ENCODE data around the gene NCS1. TPM values are rescaled to one million over a fixed set of nuclear protein-coding genes. Genes with fewer than 3 reads are reported as not detected.

NCS1 gene
- total RNA-seq, 4 donors from 2014 or later, result 100 to 206 (median 122) TPM

DNA sequence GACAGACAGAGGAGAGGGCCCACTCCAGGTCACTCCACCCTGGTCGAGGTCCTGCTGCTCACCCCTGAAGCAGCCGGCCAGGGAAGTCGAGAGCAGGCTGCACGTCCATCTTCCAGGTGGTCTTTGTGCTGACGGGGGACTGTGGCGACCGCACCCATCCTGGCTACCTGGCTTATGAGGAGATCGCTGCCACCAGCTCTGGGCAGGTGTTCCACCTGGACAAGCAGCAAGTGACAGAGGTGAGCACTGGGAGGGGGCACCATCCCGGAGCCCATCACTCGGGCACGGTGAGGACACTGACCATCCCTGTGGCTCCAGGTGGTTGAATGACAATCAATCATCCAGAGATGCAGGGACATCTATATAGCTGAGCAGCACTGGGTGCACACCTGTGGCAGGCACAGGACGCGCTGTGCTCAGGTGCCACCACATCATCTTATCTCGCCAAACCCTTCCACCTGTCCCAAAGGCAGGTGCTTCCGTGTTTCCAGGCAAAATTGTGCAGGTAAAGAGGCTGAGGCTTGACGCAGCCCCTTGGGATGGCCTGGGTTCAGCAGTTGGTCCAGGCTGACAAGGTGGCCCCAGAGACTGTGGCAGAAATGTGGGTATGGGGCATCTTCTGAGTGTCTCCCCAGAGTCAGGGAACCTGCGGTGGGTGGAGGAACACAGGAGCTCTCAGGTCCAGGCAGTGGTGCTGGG is 114.0 kb downstream of the NCS1 start:
- Histone ChIP-seq H3K27me3 (no peaks in the 10 kb centered on the region), H3K9me3 (no peaks in the 10 kb centered on the region), H3K36me3 (peaks cover 0 to 8% (median 4%) of the 10 kb centered on the region in 4 donors), H3K4me1 (peaks cover 33 to 88% (median 79%) of the 10 kb centered on the region in 4 donors), H3K27ac (replicated peaks in 1 of 4) (peak overlapping the region; percentile 2 to 67 (median 45)), H3K4me3 (no peak overlapping the region)
- no peak for TF ChIP-seq POLR2AphosphoS5 (IDR thresholded peaks at IDR 0.05)
- TF ChIP-seq, protein P1, sequence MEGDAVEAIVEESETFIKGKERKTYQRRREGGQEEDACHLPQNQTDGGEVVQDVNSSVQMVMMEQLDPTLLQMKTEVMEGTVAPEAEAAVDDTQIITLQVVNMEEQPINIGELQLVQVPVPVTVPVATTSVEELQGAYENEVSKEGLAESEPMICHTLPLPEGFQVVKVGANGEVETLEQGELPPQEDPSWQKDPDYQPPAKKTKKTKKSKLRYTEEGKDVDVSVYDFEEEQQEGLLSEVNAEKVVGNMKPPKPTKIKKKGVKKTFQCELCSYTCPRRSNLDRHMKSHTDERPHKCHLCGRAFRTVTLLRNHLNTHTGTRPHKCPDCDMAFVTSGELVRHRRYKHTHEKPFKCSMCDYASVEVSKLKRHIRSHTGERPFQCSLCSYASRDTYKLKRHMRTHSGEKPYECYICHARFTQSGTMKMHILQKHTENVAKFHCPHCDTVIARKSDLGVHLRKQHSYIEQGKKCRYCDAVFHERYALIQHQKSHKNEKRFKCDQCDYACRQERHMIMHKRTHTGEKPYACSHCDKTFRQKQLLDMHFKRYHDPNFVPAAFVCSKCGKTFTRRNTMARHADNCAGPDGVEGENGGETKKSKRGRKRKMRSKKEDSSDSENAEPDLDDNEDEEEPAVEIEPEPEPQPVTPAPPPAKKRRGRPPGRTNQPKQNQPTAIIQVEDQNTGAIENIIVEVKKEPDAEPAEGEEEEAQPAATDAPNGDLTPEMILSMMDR (IDR thresholded peaks at IDR 0.05), result no peak
- no peak for TF ChIP-seq EP300 (IDR thresholded peaks at IDR 0.05)
- TF ChIP-seq POLR2A (IDR thresholded peaks at IDR 0.05; ENCODE audit: low read depth), result no peak
- WGBS, result 82% methylated on average over 11 of the region's 17 CpGs
- intact Hi-C loops (cut with DNase I), result no loop called here
- no peak for DNase-seq (ENCODE audit: extremely low spot score)

Other genes with a start within 250 kb of the NCS1 start
- 100 to 1,000 TPM; 177 to 317 (median 254) TPM for gene FNBP1, start 129.2 kb upstream of the NCS1 start, total RNA-seq
- 10 to 100 TPM; 19.9 to 34.7 (median 30.8) TPM for gene GPR107, start 118.5 kb upstream of the NCS1 start, total RNA-seq
- gene HMCN2, start 93.4 kb downstream of the NCS1 start, total RNA-seq, result 10 to 100 TPM in 3 of 4 donors, 1 to 10 TPM in 1; 9.1 to 38.6 (median 12.5) TPM

Measured in esophagus muscularis mucosa (tissue), 4 donors.